CD4-positive, alpha-beta T cell treated with Interleukin-4 for 4 hours (primary cell): ENCODE results near the gene MYDGF.

Experiments
- DNase-seq: peaks from one replicate; pipeline ENCODE4 v3.0.0-alpha.2; 2020

The MYDGF gene

DNA sequence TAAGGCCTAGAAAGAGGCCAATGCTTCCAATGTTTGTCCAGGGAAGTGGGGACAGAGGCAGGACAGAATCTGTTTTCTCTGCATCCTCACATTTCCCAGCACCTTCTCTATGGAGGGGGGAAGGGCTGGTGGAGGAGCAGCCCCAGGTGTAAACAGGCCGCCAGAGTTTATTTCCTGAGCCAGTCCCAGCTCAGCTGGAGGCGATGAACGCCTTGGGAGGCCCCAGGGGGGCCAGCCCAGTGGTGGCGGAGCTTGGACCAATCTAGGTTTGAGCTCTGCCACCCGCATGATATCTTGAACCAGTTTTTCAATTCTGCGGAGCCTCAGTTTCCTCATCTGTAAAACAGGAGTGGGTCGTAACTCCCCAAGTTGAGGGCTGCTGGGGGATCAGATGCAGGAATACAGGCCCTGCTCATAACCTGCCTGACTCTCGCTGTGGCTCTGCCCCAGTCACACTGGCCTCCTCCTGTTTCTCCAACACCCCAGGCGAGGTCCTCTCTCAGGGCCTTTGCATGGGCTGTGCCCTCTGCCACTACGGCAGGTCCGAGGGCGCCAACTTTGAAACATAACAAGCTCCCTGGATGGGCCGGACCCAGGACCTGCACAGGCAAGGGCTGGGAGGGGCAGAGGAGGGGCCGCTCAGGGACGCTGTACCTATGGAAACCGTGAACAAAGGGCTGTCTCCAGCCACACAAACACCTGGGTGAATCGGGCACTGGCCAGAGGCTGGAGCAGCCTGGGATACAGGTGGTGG lies 29.7 kb downstream of the MYDGF start:
- DNase-seq, result no peak

DNA sequence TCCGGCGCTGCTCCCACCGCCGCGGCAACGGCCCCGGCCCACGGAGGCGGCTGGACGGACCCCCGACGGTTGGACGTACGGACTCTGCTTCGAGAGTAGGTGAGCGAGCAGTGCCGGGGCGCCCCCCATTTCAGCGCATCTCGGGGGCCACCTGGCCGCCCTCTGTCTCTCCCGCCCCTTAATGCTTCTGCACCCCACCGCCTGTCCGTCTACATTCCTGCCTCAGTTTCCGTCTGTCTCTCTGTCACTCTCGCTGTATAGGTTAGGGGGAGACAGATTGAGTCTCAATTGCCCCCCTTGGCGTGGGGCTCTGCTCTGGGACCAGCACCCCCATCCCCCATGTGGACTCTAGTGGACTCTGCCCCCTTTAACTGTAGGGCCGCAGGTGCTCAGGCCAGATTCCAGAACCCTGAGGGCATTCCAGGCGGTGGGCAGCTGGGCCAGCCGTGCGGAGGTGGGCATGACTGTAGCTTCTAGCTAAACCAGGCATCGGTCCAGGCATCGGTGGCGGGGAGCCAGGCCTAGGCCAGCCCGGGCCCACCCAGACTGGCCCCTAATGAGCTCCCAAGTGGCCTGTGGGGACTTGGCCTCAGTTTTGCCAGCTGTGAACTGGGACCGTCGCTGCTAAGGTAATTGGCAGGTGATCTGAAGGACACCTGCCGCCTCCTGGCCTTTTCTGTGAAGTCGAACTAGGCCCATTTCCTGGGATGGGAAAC lies 30.5 kb downstream of the MYDGF start:
- no peak for DNase-seq

GRCh38 chr19:4638828-4639530 lies 31.2 kb downstream of the MYDGF start, which contains the start of gene TNFAIP8L1:
TSS of gene TNFAIP8L1 (plus strand) at chr19:4639516. CDS start at chr19:4651870, 12,354 bp downstream.
- peak; percentile 98 for DNase-seq

- DNase-seq, result no peak
Observed at GRCh38 chr19:4638317-4638716, 31.8 kb downstream of the MYDGF start.

GRCh38 chr19:4636761-4637160 lies 33.4 kb downstream of the MYDGF start:
- DNase-seq, result no peak

DNA sequence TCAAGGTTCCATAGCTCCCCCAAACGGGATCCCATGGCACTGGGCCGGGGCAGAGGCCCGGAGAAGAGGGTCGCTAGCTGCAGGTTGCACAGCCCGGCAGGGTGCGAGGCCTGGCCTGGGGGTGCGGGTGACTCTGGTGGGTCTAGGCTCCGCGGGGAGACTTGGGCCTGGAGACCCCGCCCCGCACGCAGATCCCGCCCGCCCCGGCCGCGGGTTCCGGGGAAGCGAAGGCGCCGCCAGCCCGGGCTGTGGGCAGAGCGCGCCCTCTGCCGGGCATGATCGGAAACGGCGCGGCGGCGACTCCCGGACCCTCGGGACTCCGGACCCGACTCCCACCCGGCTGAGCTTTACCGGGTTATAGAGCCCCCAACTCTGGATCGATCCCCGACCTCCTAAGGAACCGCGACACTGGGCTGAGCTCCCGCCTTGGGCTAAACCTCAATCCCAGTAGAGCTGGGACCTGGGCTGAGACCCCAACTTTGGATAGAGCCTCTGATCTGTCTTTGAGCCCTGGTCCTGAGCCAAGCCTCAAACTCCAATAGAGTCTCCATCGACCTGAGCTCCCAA lies 33.9 kb downstream of the MYDGF start:
- peak; percentile 58 for DNase-seq

DNA sequence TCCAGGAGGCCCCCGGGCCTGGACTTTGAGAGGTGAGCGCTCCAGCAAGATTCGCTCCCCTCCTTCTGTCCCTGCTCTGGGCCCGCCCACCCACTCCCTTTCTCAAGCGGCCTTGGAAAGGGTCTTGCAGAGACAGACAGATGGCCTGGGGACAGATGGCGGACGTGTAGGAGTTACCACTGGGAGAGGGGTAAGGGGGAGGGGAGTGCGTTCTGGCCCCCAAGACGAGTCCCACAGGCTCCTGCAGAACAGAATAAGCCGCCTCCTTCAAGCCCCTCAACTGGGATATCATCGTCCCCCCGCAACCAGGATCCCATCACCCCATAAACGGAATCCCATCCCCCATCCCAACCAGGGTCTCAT lies 34.4 kb downstream of the MYDGF start:
- no peak for DNase-seq

GRCh38 chr19:4633140-4633967 lies 36.8 kb downstream of the MYDGF start:
- peak; percentile 52 for DNase-seq

DNA sequence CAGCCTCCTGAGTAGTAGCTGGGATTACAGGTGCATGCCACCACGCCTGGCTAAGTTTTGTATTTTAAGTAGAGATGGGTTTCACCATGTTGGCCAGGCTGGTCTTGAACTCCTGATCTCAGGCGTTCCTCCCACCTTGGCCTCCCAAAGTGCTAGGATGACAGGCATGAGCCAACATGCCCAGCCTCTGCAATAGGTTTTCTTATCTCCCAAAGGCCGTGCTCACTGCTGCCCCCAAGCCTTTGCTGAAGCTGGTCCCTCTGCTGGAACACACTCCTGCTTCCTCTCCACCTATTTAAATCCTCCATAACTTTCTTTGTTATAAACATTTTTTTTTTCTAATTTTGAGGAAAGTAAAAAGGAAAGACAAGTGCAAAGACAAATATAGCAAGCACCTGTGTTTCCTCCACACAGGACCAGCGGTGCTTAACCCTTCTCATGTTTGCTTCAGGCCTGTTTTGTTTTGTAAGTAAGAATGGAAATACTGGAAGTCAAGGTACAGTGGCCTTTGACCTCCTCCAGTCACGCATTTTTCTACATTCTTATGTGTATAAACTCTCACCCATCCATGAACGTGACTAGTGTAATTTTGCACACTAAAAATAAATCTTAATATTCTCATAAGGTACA lies 45.3 kb downstream of the MYDGF start:
- no peak for DNase-seq

DNA sequence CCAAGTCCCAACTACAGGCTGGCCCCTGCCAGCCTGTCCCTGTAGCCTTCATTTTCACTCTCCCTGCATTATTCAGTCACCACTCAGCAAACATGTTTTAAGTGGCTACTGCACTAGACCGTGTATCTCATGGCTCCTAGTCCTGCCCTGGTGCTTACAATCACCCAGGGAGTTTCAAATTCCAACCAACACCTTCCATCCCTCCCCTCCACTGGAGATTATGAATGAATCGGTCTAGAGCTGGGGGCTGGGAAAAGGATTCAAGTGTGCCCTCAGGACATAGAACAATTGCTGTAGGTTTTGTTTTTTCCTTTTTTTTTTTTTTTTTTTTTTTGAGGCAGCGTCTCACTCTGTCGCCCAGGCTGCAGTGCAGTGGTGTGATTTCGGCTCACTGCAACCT lies 45.8 kb downstream of the MYDGF start:
- no peak for DNase-seq

DNA sequence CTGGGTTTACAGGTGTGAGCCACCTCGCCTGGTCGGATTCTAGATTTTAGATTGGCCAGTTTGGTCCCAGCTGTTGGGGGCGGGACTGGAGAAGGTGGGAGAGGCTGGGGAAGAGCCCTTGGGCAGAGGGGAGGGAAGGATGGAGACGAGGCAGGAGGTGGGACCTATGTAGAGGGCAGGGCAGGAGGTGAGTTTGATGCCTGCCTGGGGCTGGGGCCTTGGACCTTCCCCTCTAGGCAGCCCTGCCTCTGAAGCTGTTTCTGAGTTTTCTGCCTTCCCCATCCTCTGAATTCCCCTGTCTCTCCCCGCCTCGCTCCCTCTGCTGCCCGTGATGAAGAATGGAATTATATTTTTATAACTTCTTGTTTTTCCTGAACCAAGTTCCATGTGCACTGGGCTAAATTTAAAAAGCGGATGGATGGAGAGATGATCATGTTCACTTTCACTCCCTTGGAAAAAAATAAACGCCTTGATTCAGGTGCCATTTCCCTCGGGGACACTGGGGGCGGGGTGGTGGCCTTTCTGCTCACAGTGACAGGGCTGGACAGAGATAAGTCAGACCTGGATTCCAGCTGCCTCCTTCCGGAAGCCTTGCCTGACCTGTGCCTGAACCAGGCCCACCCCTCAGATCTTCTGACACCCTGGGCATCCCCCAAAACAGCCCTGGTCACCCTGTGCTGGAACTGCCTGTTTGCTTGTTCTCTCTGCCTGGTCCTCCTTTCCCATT lies 47.3 kb downstream of the MYDGF start:
- no peak for DNase-seq

DNA sequence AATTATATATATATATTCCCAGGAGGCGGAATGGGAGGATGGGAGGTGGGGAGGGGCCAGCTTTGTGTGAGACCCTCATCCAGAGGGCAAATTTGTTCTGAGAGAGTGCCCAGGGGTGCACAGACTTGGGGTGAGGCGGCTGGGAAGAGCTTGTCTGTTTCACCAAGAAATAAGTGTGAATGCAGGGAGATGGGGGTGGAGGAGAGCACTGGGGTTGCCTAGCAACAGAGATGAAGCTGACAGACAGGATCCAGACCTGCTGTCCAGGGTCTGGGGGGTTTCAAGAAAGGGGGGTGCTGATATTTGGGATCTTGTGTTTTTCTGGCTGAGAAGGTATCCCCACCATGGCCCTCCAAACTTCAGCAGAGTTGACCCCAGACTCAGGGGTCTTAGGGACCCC lies 49.5 kb downstream of the MYDGF start:
- DNase-seq, result no peak

GRCh38 chr19:4619668-4620294 lies 50.4 kb downstream of the MYDGF start:
- DNase-seq, result no peak

GRCh38 chr19:4618019-4618418 lies 52.1 kb downstream of the MYDGF start:
- DNase-seq, result no peak

DNA sequence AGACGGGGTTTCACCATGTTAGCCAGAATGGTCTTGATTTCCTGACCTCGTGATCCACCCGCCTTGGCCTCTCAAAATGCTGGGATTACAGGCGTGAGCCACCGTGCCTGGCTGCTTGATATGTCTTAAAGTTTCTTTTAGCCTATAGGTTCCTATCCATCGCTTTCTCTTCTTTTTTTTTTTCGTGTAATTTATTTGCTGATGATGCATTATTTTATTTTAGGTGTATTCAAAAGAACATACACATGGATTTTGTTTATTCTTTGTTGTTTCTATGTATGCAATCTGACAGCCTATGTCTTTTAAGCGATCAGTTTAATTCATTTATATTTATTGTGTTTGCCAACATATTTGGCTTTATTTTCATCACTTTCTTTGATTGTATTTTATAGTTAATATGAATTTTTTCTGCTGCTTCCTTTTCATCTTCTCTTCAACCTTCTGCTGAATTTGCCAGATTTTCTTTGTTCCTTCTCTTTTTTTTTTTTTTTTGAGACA lies 56.8 kb downstream of the MYDGF start:
- no peak for DNase-seq

DNA sequence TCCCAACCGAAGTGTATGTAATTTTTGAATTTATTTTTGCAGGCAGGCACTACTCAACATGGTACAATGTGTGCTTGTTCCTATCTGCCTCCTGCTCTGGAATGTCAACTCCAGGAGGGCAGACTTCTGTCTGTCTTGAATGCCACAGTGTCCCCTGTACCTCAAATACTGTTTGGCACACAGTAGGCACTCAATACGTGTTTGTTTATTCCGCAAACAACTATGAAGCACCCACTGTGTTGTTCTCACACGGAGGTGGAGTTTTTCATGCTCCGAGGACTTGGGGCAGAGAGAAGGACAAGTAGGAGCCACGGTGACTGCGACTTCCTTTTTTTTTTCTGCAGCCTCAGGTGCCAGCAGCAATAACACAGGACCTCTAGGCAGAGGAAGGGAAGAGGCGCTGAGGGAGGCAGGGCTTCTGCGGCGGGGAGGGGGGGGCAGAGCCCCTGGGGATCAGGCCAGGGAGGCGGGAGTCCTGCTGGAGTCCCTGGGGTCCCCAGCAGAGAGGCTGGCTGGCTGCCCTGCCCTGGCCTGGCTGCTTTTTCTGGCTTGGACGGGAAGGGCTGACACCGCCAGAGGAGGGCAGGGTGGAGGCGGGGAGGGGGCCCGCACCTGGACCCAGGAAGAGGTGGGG lies 60.1 kb downstream of the MYDGF start:
- no peak for DNase-seq
